Smooth muscle cell (in vitro differentiated cells): ENCODE data around the gene PODXL2. TPM values are rescaled to one million over a fixed set of nuclear protein-coding genes. Genes with fewer than 3 reads are reported as not detected.

Experiments used
- DNase-seq: peaks from one replicate; lab custom pipeline; 2025; ENCODE audit not compliant: unreplicated experiment; lab: John Stamatoyannopoulos, UW
- H2AFZ ChIP-seq: fragments of 200-600 bp; sonication (generic); 2 replicates; pipeline ENCODE4 v1.6.0; 2016; ENCODE audit warnings: antibody characterized with exemption, low read depth, mild to moderate bottlenecking
- H3F3A ChIP-seq: fragments of 200-600 bp; sonication (generic); 2 replicates; pipeline ENCODE4 v1.6.0; 2017; ENCODE audit warnings: antibody characterized with exemption, low read depth
- H3K27ac ChIP-seq: fragments of 200-600 bp; sonication (generic); 2 replicates; pipeline ENCODE4 v1.5.1; 2016; ENCODE audit warnings: low read depth, mild to moderate bottlenecking
- H3K27me3 ChIP-seq: fragments of 200-600 bp; sonication (generic); 2 replicates; pipeline ENCODE4 v1.6.1; 2016; ENCODE audit warnings: low read depth, mild to moderate bottlenecking
- H3K36me3 ChIP-seq: fragments of 200-600 bp; sonication (generic); 2 replicates; pipeline ENCODE4 v1.5.1; 2016; ENCODE audit warnings: low read depth
- H3K4me1 ChIP-seq: fragments of 200-600 bp; sonication (generic); 2 replicates; pipeline ENCODE4 v1.5.1; 2016; ENCODE audit warnings: low read depth
- H3K4me2 ChIP-seq: fragments of 200-600 bp; sonication (generic); 2 replicates; pipeline ENCODE4 v1.6.0; 2016; ENCODE audit warnings: mild to moderate bottlenecking
- H3K4me3 ChIP-seq: fragments of 200-600 bp; sonication (generic); 2 replicates; pipeline ENCODE4 v1.5.1; 2016; ENCODE audit warnings: mild to moderate bottlenecking
- H3K79me2 ChIP-seq: fragments of 200-600 bp; sonication (generic); 2 replicates; pipeline ENCODE4 v1.6.0; 2016; ENCODE audit warnings: low read depth, mild to moderate bottlenecking
- H3K9ac ChIP-seq: fragments of 200-600 bp; sonication (generic); 2 replicates; pipeline ENCODE4 v1.6.0; 2016; ENCODE audit warnings: low read depth
- H3K9me3 ChIP-seq: fragments of 200-600 bp; sonication (generic); replicated peaks from 2 replicates; pipeline ENCODE4 v1.5.1; 2016; ENCODE audit warnings: low read depth
- H4K20me1 ChIP-seq: fragments of 200-600 bp; sonication (generic); 2 replicates; pipeline ENCODE4 v1.6.0; 2016; ENCODE audit warnings: low read depth
- CTCF ChIP-seq: fragments of 200-600 bp; sonication (generic); IDR thresholded peaks from 2 replicates; pipeline ENCODE4 v1.5.1; 2017; ENCODE audit warnings: borderline replicate concordance, mild to moderate bottlenecking, antibody characterized with exemption; ENCODE audit not compliant: insufficient read depth, poor library complexity, severe bottlenecking
- WGBS: methylation state at CpG from one replicate; pipeline ENCODE4 v1.1.7; 2016; ENCODE audit warnings: low lambda C conversion rate; 5-methylcytosine and 5-hydroxymethylcytosine counted together
- polyA plus RNA-seq: library from polyadenylated mRNA; unstranded; fragments of >200 nt; fragmentation: Nextera tagmentation; extraction: Ambion mirVana; gene quantifications from 2 replicates; pipeline ENCODE4 v1.2.1, GENCODE V29; 2016
- total RNA-seq: library from RNA; depleted of rRNA; stranded (reverse); fragments of >200 nt; gene quantifications from 2 replicates; pipeline ENCODE4 v1.2.3, GENCODE V29; 2014

PODXL2 gene
- total and polyA plus RNA-seq, 2 experiments from 2014 or later: 4.1 to 9.7 TPM

- Histone ChIP-seq H3K9me3 (no peaks in the 10 kb centered on the region), H3K9ac (no peak overlapping the region), H2AFZ (no peak overlapping the region), H3K79me2 (no peaks in the 10 kb centered on the region), H4K20me1 (no peaks in the 10 kb centered on the region), H3F3A (no peaks in the 10 kb centered on the region), H3K27ac (no peak overlapping the region), H3K27me3 (peaks cover 24% of the 10 kb centered on the region), H3K4me1 (no peaks in the 10 kb centered on the region), H3K4me3 (no peak overlapping the region), H3K4me2 (no peak overlapping the region), H3K36me3 (no peaks in the 10 kb centered on the region)
- WGBS: 75% methylated on average over 12 of the region's 12 CpGs
- TF ChIP-seq CTCF: no peak
- DNase-seq: no peak
These were observed 5.7 kb downstream of the PODXL2 start for GRCh38 chr3:127634653-127635052.

DNA sequence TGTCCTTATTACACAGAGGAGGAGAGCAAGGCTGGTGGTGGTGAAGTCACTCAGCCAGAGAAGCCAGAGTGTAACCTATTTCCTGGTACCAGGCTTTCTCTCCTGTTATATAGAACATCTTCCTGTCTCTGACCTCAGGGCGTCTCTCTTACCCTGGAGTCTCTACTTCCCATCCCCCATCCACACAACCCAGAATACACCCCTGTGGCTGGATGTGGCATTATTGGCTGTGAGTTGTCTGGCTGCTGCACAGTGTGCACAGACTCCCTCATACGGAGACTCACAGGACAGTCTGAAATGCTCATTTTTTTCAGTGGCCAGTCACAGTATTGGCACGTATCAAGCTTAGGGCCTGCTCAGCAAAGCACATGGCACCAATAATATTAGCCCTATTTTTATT lies 8.6 kb downstream of the PODXL2 start:
- Histone ChIP-seq H3K4me2 (no peak overlapping the region), H3K27me3 (peaks cover under 1% of the 10 kb centered on the region), H3K4me3 (no peak overlapping the region), H4K20me1 (no peaks in the 10 kb centered on the region), H2AFZ (no peak overlapping the region), H3K27ac (no peak overlapping the region), H3K36me3 (no peaks in the 10 kb centered on the region), H3K9ac (no peak overlapping the region), H3K9me3 (no peaks in the 10 kb centered on the region), H3F3A (no peaks in the 10 kb centered on the region), H3K79me2 (no peaks in the 10 kb centered on the region), H3K4me1 (no peaks in the 10 kb centered on the region)
- TF ChIP-seq CTCF: no peak
- no peak for DNase-seq
- 61% methylated on average over 3 of the region's 3 CpGs for WGBS

DNA sequence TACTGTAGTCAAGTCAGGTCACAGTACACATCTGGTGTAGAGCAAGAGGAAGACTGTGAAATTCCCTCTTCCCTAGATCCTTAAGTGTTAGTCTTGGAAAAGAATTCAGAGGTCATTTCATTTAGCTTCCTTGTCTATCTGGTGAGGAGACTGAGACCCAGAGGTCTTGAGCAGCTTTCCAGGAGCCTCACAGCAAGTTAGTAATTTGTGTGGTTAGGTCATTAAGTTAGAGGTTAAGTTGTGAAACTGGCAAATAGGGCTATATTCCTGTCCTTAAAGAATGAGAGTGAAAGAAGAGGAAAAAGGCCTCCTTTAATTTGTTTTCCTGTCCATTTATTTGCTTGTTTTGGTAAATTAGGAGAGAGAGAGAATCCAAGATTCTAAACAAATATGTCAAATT lies 9.0 kb downstream of the PODXL2 start:
- TF ChIP-seq CTCF: no peak

DNA sequence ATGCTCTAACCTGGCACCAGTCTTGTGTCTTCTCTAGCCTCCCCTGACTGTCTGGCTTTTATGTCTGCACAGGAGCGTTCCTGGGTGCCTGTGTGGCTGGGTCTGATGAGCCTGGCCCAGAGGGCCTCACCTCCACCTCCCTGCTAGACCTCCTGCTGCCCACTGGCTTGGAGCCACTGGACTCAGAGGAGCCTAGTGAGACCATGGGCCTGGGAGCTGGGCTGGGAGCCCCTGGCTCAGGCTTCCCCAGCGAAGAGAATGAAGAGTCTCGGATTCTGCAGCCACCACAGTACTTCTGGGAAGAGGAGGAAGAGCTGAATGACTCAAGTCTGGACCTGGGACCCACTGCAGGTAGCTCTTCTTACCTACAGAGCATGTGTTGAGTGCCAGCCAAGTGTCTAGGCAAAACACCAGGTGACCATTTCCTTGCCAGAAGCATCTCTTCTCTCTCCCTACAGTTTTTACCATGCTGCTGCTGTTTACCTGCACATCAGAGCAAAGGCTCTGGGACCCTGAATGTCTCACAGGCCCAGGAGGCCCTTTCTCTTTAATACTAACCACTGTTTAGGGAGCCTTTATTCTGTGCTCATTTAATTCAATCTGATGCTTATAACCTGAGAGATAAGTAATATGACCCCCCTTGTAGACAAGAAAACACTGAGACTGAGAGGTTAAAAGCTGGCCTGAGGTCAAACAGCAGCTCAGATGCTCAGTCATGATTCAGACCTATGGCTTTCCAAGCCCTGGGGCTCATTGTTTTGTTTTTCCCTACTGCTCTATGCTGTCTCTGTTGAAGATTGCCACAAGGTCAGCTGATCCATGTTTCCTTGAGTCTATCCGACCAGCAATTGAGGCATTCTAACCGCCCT lies 10.4 kb downstream of the PODXL2 start:
- TF ChIP-seq CTCF: no peak
- no peaks in the 10 kb centered on the region for H3K27me3 ChIP-seq
- no peaks in the 10 kb centered on the region for H3K36me3 ChIP-seq
- H2AFZ ChIP-seq: no peak overlapping the region
- H3K79me2 ChIP-seq: no peaks in the 10 kb centered on the region
- no peaks in the 10 kb centered on the region for H3K4me1 ChIP-seq
- 79% methylated on average over 5 of the region's 5 CpGs for WGBS
- H3K4me3 ChIP-seq: no peak overlapping the region
- no peak overlapping the region for H3K27ac ChIP-seq
- no peak overlapping the region for H3K4me2 ChIP-seq
- H3K9ac ChIP-seq: no peak overlapping the region
- no peaks in the 10 kb centered on the region for H3K9me3 ChIP-seq
- DNase-seq: no peak
- no peaks in the 10 kb centered on the region for H3F3A ChIP-seq
- H4K20me1 ChIP-seq: no peaks in the 10 kb centered on the region

More for the DNA sequence above, 9.0 kb downstream of the PODXL2 start:
- H3K4me2 ChIP-seq: no peak overlapping the region
- H3K27me3 ChIP-seq: no peaks in the 10 kb centered on the region
- H3K79me2 ChIP-seq: no peaks in the 10 kb centered on the region
- no peak for DNase-seq
- no peaks in the 10 kb centered on the region for H3K4me1 ChIP-seq
- H2AFZ ChIP-seq: no peak overlapping the region
- no peak overlapping the region for H3K27ac ChIP-seq
- no peaks in the 10 kb centered on the region for H3K9me3 ChIP-seq
- no peak overlapping the region for H3K9ac ChIP-seq
- no peaks in the 10 kb centered on the region for H3F3A ChIP-seq
- no peaks in the 10 kb centered on the region for H3K36me3 ChIP-seq
- H4K20me1 ChIP-seq: no peaks in the 10 kb centered on the region
- H3K4me3 ChIP-seq: no peak overlapping the region
